Gastroesophageal sphincter (tissue), 4 donors: ENCODE results near the gene MCC. TPM values are rescaled to one million over a fixed set of nuclear protein-coding genes. Genes with fewer than 3 reads are reported as not detected.

ENCODE experiments used
- ATAC-seq: fragments of 150-250 bp; one replicate; pipeline ENCODE4 v1.9.1; 2016; ENCODE audit warnings: mild to moderate bottlenecking, moderate library complexity
- H3K27ac ChIP-seq, 4 donors: fragments of 200-600 bp; sonication (generic) in 3 of 4; 1 replicate in 3 of 4; 2 replicates in 1 of 4; pipeline ENCODE4 v1.5.1; 2016 to 2019
- H3K27me3 ChIP-seq: fragments of 200-600 bp; sonication (generic); one replicate; pipeline ENCODE4 v1.5.1; 2019
- H3K36me3 ChIP-seq, 2 donors: fragments of 200-600 bp; sonication (generic); one replicate each; pipeline ENCODE4 v1.5.1; 2019; ENCODE audit warnings: control low read depth in 1 of 2
- H3K4me1 ChIP-seq, 3 donors: fragments of 200-600 bp; sonication (generic); 1 replicate in 2 of 3; 2 replicates in 1 of 3; pipeline ENCODE4 v1.5.1; 2016 to 2019; ENCODE audit warnings: control low read depth in 2 of 3
- H3K4me3 ChIP-seq, 2 donors: fragments of 200-600 bp; sonication (generic); one replicate each; pipeline ENCODE4 v1.5.1; 2019; ENCODE audit warnings: mild to moderate bottlenecking in 1 of 2, moderate library complexity in 1 of 2
- H3K9me3 ChIP-seq, 3 donors: fragments of 200-600 bp; sonication (generic); one replicate each; pipeline ENCODE4 v1.5.1; 2017 to 2019; ENCODE audit warnings: control low read depth in 2 of 3
- EP300 ChIP-seq: sonication (generic); formaldehyde crosslinking; IDR thresholded peaks from one replicate; pipeline ENCODE4 v1.6.1; 2017; ENCODE audit warnings: antibody characterized with exemption, mild to moderate bottlenecking
- POLR2A ChIP-seq, 2 donors: fragments of 450-650 bp; IDR thresholded peaks; one replicate each; pipeline ENCODE4 v1.6.1; 2017; ENCODE audit warnings: antibody characterized with exemption in 2 of 2, mild to moderate bottlenecking in 2 of 2, moderate library complexity in 1 of 2
- POLR2AphosphoS5 ChIP-seq: sonication (generic); formaldehyde crosslinking; IDR thresholded peaks from one replicate; pipeline ENCODE4 v1.6.1; 2017; ENCODE audit warnings: antibody characterized with exemption
- WGBS, 2 donors: methylation state at CpG; one replicate each; pipeline ENCODE4 v1.1.5; 2018; ENCODE audit warnings: low coverage in 1 of 2; 5-methylcytosine and 5-hydroxymethylcytosine counted together
- total RNA-seq, 4 donors: library from RNA; depleted of rRNA; stranded (reverse); fragments of >200 nt; gene quantifications; one replicate each; pipeline ENCODE4 v1.1.0, GENCODE V29; 2016
- TF ChIP-seq, protein P1 (sequence below), 4 experiments: fragments of 200-600 bp in 2 of 4; fragments of 450-650 bp in 2 of 4; sonication (generic) in 1 of 4; IDR thresholded peaks; one replicate each; pipeline ENCODE4 v1.5.1; 2017 to 2019; ENCODE audit warnings: antibody characterized with exemption in 4 of 4, mild to moderate bottlenecking in 2 of 4, moderate library complexity in 2 of 4

Gene MCC
- total RNA-seq, 4 donors from 2014 or later = 20.5 to 28.7 (median 23.5) TPM

- H3K27ac ChIP-seq = no peak overlapping the region
Measured at GRCh38 chr5:113235884-113236283, 252.4 kb downstream of the MCC start.

DNA sequence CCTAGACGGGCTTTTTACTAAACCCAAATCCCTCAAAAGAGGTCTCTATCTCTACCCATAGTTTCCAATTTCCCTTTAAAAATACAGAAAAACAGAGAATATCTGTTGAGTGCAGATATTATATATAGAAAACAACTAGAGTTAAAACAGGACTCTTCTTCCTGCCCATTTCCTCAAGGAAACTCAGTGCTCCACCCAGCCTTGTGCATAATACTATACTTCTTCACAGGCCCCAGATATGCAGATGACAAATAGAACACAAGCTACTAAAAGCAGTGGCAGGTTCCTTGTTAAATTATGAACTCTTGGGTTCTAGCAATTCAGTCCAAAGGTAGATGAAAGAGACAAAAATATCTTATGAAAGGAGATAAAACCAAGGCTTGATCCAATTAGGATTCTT lies 253.7 kb downstream of the MCC start:
- Histone ChIP-seq H3K4me1 (peaks cover 0 to 29% (median 4%) of the 10 kb centered on the region in 3 donors), H3K27ac (no peak overlapping the region), H3K4me3 (no peak overlapping the region), H3K27me3 (no peaks in the 10 kb centered on the region), H3K36me3 (no peaks in the 10 kb centered on the region), H3K9me3 (no peaks in the 10 kb centered on the region)
- TF ChIP-seq POLR2AphosphoS5 = no peak
- TF ChIP-seq, protein P1, sequence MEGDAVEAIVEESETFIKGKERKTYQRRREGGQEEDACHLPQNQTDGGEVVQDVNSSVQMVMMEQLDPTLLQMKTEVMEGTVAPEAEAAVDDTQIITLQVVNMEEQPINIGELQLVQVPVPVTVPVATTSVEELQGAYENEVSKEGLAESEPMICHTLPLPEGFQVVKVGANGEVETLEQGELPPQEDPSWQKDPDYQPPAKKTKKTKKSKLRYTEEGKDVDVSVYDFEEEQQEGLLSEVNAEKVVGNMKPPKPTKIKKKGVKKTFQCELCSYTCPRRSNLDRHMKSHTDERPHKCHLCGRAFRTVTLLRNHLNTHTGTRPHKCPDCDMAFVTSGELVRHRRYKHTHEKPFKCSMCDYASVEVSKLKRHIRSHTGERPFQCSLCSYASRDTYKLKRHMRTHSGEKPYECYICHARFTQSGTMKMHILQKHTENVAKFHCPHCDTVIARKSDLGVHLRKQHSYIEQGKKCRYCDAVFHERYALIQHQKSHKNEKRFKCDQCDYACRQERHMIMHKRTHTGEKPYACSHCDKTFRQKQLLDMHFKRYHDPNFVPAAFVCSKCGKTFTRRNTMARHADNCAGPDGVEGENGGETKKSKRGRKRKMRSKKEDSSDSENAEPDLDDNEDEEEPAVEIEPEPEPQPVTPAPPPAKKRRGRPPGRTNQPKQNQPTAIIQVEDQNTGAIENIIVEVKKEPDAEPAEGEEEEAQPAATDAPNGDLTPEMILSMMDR (IDR thresholded peaks at IDR 0.05) = no peak
- TF ChIP-seq EP300 = no peak
- TF ChIP-seq POLR2A (IDR thresholded peaks at IDR 0.05) = no peak
- WGBS, 2 donors = 60 to 100% methylated on average over 1 of the region's 1 CpG
- ATAC-seq = no peak

More at GRCh38 chr5:113235884-113236283, 252.4 kb downstream of the MCC start:
- WGBS, 2 donors = 63 to 95% methylated on average over 2 to 4 of the region's 4 CpGs
- no peak for ATAC-seq
- no peak for TF ChIP-seq POLR2A (IDR thresholded peaks at IDR 0.05)
- TF ChIP-seq, protein P1 (IDR thresholded peaks at IDR 0.05) = no peak
- no peak for TF ChIP-seq EP300
- TF ChIP-seq POLR2AphosphoS5 = no peak
- H3K27me3 ChIP-seq = no peaks in the 10 kb centered on the region
- no peaks in the 10 kb centered on the region for H3K9me3 ChIP-seq
- no peak overlapping the region for H3K4me3 ChIP-seq
- no peaks in the 10 kb centered on the region for H3K36me3 ChIP-seq
- H3K4me1 ChIP-seq = peaks cover 0 to 29% (median 4%) of the 10 kb centered on the region in 3 donors

GRCh38 chr5:113233606-113234005 lies 254.6 kb downstream of the MCC start:
- 91% methylated on average over 1 of the region's 1 CpG; no CpG with 5 or more reads in 1 of the 2 donors for whole genome bisulfite sequencing, 2 donors
- H3K4me3 ChIP-seq = no peak overlapping the region
- H3K4me1 ChIP-seq = peaks cover 0 to 29% (median 4%) of the 10 kb centered on the region in 3 donors
- H3K27ac ChIP-seq = no peak overlapping the region
- no peaks in the 10 kb centered on the region for H3K9me3 ChIP-seq
- H3K36me3 ChIP-seq = no peaks in the 10 kb centered on the region
- H3K27me3 ChIP-seq = no peaks in the 10 kb centered on the region
- no peak for ATAC-seq
- TF ChIP-seq, protein P1 (IDR thresholded peaks at IDR 0.05) = no peak
- no peak for TF ChIP-seq EP300
- no peak for TF ChIP-seq POLR2A (IDR thresholded peaks at IDR 0.05)
- TF ChIP-seq POLR2AphosphoS5 = no peak

DNA sequence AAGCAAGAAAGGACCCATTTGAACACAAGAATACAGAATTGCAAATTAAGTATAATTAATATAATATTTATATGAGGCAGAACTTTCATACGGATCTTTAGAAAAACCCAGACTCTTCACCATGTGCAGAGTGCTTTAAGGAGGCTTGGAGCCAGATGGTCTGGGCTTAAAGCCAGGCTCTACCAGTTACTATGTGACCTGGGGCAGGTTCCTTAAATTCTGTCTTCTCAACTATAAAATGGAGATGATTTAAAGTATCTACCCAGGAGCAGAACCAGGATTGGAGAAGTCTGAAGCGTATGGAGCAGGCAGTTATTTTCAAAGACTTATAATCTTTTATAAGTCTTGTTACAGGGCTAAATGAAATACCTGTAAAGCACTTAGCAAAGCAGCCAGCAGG lies 255.6 kb downstream of the MCC start:
- 22 to 46% methylated on average over 2 of the region's 2 CpGs for WGBS, 2 donors
- Histone ChIP-seq H3K27me3 (no peaks in the 10 kb centered on the region), H3K4me3 (no peak overlapping the region), H3K27ac (no peak overlapping the region), H3K9me3 (no peaks in the 10 kb centered on the region), H3K4me1 (peaks cover 0 to 29% (median 4%) of the 10 kb centered on the region in 3 donors), H3K36me3 (no peaks in the 10 kb centered on the region)
- no peak for ATAC-seq
- TF ChIP-seq POLR2A (IDR thresholded peaks at IDR 0.05) (no peak), EP300 (no peak), POLR2AphosphoS5 (no peak)
- TF ChIP-seq, protein P1 (IDR thresholded peaks at IDR 0.05) = no peak

DNA sequence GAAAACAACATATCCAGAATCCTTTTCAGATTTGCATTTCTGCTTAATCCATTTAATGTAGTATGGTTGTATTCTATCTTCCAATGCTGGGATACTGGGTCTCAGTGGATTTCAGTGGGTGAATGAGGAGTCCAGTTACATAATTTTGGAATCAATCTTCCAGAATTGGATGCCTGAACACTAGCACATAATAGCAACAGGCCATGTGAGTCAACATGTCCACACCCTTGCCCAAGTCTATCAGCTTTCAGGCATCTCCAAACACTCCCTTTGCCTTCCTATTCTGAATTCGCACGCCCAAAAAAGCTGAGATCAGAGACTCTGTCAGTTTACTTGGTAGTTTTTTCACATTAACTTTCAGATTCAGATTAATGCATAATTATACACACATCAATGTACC lies 256.0 kb downstream of the MCC start:
- Histone ChIP-seq H3K27ac (no peak overlapping the region), H3K4me3 (no peak overlapping the region), H3K27me3 (no peaks in the 10 kb centered on the region), H3K36me3 (no peaks in the 10 kb centered on the region), H3K4me1 (peaks cover 0 to 29% (median 4%) of the 10 kb centered on the region in 3 donors), H3K9me3 (no peaks in the 10 kb centered on the region)
- TF ChIP-seq EP300 (no peak), POLR2A (IDR thresholded peaks at IDR 0.05) (no peak), POLR2AphosphoS5 (no peak)
- TF ChIP-seq, protein P1 (IDR thresholded peaks at IDR 0.05) = no peak
- WGBS, 2 donors = 7 to 65% methylated on average over 2 of the region's 2 CpGs
- peak; percentile 80 for ATAC-seq
